Measurements from ENCODE around the gene PLEKHM2.

PLEKHM2 gene

GRCh38 chr1:15700508-15700907, 16.4 kb downstream of the PLEKHM2 start:
- Histone ChIP-seq H3K27me3 (replicated peaks; ENCODE audit: control insufficient read depth, insufficient read depth, low read length) (no peaks in the 10 kb centered on the region), H3K36me3 (ENCODE audit: control insufficient read depth, insufficient read depth, low read length) (peaks cover 7% of the 10 kb centered on the region), H3K4me3 (replicated peaks; ENCODE audit: low read depth, low read length) (no peak overlapping the region)
- TF ChIP-seq, protein P1, sequence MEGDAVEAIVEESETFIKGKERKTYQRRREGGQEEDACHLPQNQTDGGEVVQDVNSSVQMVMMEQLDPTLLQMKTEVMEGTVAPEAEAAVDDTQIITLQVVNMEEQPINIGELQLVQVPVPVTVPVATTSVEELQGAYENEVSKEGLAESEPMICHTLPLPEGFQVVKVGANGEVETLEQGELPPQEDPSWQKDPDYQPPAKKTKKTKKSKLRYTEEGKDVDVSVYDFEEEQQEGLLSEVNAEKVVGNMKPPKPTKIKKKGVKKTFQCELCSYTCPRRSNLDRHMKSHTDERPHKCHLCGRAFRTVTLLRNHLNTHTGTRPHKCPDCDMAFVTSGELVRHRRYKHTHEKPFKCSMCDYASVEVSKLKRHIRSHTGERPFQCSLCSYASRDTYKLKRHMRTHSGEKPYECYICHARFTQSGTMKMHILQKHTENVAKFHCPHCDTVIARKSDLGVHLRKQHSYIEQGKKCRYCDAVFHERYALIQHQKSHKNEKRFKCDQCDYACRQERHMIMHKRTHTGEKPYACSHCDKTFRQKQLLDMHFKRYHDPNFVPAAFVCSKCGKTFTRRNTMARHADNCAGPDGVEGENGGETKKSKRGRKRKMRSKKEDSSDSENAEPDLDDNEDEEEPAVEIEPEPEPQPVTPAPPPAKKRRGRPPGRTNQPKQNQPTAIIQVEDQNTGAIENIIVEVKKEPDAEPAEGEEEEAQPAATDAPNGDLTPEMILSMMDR (IDR thresholded peaks at IDR 0.05; ENCODE audit: insufficient read depth, low read length, poor library complexity, severe bottlenecking): no peak
- DNase-seq (ENCODE audit: extremely low read depth, insufficient read length): no peak

GRCh38 chr1:15701784-15702183, 17.7 kb downstream of the PLEKHM2 start:
- no peak for DNase-seq (ENCODE audit: extremely low read depth, insufficient read length)
- TF ChIP-seq, protein P1 (IDR thresholded peaks at IDR 0.05; ENCODE audit: insufficient read depth, low read length, poor library complexity, severe bottlenecking): no peak
- no peaks in the 10 kb centered on the region for H3K27me3 ChIP-seq (replicated peaks; ENCODE audit: control insufficient read depth, insufficient read depth, low read length)
- H3K36me3 ChIP-seq (ENCODE audit: control insufficient read depth, insufficient read depth, low read length): peaks cover 8% of the 10 kb centered on the region
- no peak overlapping the region for H3K4me3 ChIP-seq (replicated peaks; ENCODE audit: low read depth, low read length)

DNA sequence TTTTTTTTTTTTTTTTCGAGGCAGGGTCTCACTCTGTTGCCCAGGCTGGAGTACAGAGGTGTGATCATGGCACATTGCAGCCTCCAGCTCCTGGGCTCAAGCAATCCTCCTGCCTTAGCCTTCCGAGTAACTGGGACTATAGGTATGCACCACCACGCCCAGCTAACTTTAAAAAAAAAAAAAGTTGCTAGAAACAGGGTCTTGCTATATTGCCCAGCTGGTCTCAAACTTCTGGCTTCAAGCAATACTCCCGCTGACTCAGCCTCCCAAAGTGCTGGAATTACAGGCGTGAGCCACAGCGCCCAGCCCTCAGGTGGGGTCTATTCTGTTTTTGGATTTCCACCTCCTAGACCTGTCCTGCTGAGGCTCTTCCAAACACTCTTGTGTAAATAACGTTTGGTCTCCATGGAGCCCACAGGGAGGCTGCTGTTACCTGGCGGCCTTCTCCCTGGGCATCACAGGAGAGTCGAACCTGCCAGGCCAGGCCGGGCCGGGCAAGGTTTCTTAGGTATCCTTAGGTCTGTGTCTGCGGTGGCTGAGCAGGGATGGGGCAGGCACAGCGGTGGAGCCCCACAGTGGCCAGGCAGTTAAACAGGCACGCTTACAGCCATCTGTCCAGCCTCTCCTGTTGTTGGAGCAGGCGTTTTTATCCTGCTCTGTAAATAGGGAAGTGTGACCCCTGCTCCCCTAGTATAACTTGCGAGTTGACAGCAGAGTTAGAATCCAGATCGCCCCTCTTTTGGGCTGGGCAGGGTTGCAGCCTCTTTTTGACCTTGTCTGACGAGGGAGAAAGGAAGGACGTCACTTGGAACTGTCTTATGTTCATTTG, 18.8 kb downstream of the PLEKHM2 start:
- peaks cover 9% of the 10 kb centered on the region for H3K36me3 ChIP-seq (ENCODE audit: control insufficient read depth, insufficient read depth, low read length)
- DNase-seq (ENCODE audit: extremely low read depth, insufficient read length): no peak
- H3K4me3 ChIP-seq (replicated peaks; ENCODE audit: low read depth, low read length): no peak overlapping the region
- no peaks in the 10 kb centered on the region for H3K27me3 ChIP-seq (replicated peaks; ENCODE audit: control insufficient read depth, insufficient read depth, low read length)
- TF ChIP-seq, protein P1 (IDR thresholded peaks at IDR 0.05; ENCODE audit: insufficient read depth, low read length, poor library complexity, severe bottlenecking): no peak

GRCh38 chr1:15703562-15703961, 19.4 kb downstream of the PLEKHM2 start:
- peaks cover 9% of the 10 kb centered on the region for H3K36me3 ChIP-seq (ENCODE audit: control insufficient read depth, insufficient read depth, low read length)
- H3K4me3 ChIP-seq (replicated peaks; ENCODE audit: low read depth, low read length): no peak overlapping the region
- DNase-seq (ENCODE audit: extremely low read depth, insufficient read length): no peak
- no peaks in the 10 kb centered on the region for H3K27me3 ChIP-seq (replicated peaks; ENCODE audit: control insufficient read depth, insufficient read depth, low read length)
- TF ChIP-seq, protein P1 (IDR thresholded peaks at IDR 0.05; ENCODE audit: insufficient read depth, low read length, poor library complexity, severe bottlenecking): no peak

- DNase-seq (ENCODE audit: extremely low read depth, insufficient read length): no peak
- peaks cover 9% of the 10 kb centered on the region for H3K36me3 ChIP-seq (ENCODE audit: control insufficient read depth, insufficient read depth, low read length)
- no peak overlapping the region for H3K4me3 ChIP-seq (replicated peaks; ENCODE audit: low read depth, low read length)
- TF ChIP-seq, protein P1 (IDR thresholded peaks at IDR 0.05; ENCODE audit: insufficient read depth, low read length, poor library complexity, severe bottlenecking): no peak
- no peaks in the 10 kb centered on the region for H3K27me3 ChIP-seq (replicated peaks; ENCODE audit: control insufficient read depth, insufficient read depth, low read length)
Observed at GRCh38 chr1:15704526-15705183, 20.5 kb downstream of the PLEKHM2 start.

Data from GM06990 (cell line).